Measurements from ENCODE around the gene LIN37.
"Not testable (repeated sequence)": the region's sequence is repeated elsewhere in the genome, so short reads cannot be mapped to it uniquely, and the experiment has no call there.

The LIN37 gene

GRCh38 chr19:35719402-35720162 lies 28.8 kb upstream of the LIN37 start:
- no peak for DNase-seq

- DNase-seq: no peak
Observed at GRCh38 chr19:35720163-35720524, 28.2 kb upstream of the LIN37 start.

- DNase-seq: no peak
Observed at GRCh38 chr19:35720648-35721047, 27.7 kb upstream of the LIN37 start.

GRCh38 chr19:35721374-35721773 lies 27.0 kb upstream of the LIN37 start:
- DNase-seq: no peak

GRCh38 chr19:35722461-35722860 lies 25.9 kb upstream of the LIN37 start:
- DNase-seq: no peak

GRCh38 chr19:35722897-35723296 lies 25.5 kb upstream of the LIN37 start:
- no peak for DNase-seq

- DNase-seq: no peak
Observed at GRCh38 chr19:35723671-35724070, 24.7 kb upstream of the LIN37 start.

- DNase-seq: not testable (repeated sequence)
Observed at GRCh38 chr19:35724132-35724531, 24.2 kb upstream of the LIN37 start.

GRCh38 chr19:35724560-35724959 lies 23.8 kb upstream of the LIN37 start:
- no peak for DNase-seq

GRCh38 chr19:35725216-35725861 lies 23.0 kb upstream of the LIN37 start:
- DNase-seq: no peak

- DNase-seq: no peak
Observed at GRCh38 chr19:35727053-35727955, 21.1 kb upstream of the LIN37 start.

- no peak for DNase-seq
Observed at GRCh38 chr19:35727956-35728706, 20.2 kb upstream of the LIN37 start.

GRCh38 chr19:35729021-35729420 lies 19.4 kb upstream of the LIN37 start:
- no peak for DNase-seq

GRCh38 chr19:35729763-35730162 lies 18.6 kb upstream of the LIN37 start:
- DNase-seq: no peak

GRCh38 chr19:35730326-35730725 lies 18.1 kb upstream of the LIN37 start:
- no peak for DNase-seq

- DNase-seq: no peak
Observed at GRCh38 chr19:35731353-35731752, 17.0 kb upstream of the LIN37 start.

GRCh38 chr19:35731779-35732405 lies 16.5 kb upstream of the LIN37 start:
- no peak for DNase-seq

GRCh38 chr19:35732540-35733179 lies 15.7 kb upstream of the LIN37 start:
- DNase-seq: no peak

GRCh38 chr19:35733180-35734125 lies 14.9 kb upstream of the LIN37 start:
- DNase-seq: no peak

GRCh38 chr19:35734273-35734672 lies 14.1 kb upstream of the LIN37 start:
- DNase-seq: no peak

GRCh38 chr19:35734889-35735288 lies 13.5 kb upstream of the LIN37 start:
- DNase-seq: no peak
